K562 (cell line): ENCODE results near the gene CTRL. TPM values are rescaled to one million over a fixed set of nuclear protein-coding genes. Genes with fewer than 3 reads are reported as not detected.

Experiments
- CHD2 ChIP-seq: IDR thresholded peaks from 2 replicates; pipeline ENCODE4 v1.6.1; 2011; ENCODE audit warnings: low read depth, low read length
- HMG20A ChIP-seq: fragments of 450-650 bp; formaldehyde crosslinking; conservative IDR thresholded peaks from 2 replicates; pipeline ENCODE4 v1.4.0; 2020; ENCODE audit warnings: mild to moderate bottlenecking, mixed read lengths
- NFIC ChIP-seq: fragments of 450-650 bp; IDR thresholded peaks from 2 replicates; pipeline ENCODE4 v1.6.1; 2017; ENCODE audit warnings: mild to moderate bottlenecking, inconsistent platforms
- POLR2G ChIP-seq: fragments of 200-400 bp; formaldehyde crosslinking; IDR thresholded peaks from 2 replicates; pipeline ENCODE4 v1.6.1; 2017; ENCODE audit warnings: low read depth, mild to moderate bottlenecking, antibody characterized with exemption, low read length, moderate library complexity
- TRIM24 ChIP-seq, 2 experiments: fragments of 450-650 bp; IDR thresholded peaks; 2 replicates each; pipeline ENCODE4 v1.6.1; 2016
- polyA plus RNA-seq, 8 experiments: library from polyadenylated mRNA; depleted of rRNA in 4 of 8; stranded (reverse) in 5 of 8; unstranded in 3 of 8; fragments of >200 nt; fragmentation: Nextera tagmentation in 2 of 8; fragmentation: Illumina TruSeq in 1 of 8; extraction: Ambion mirVana in 2 of 8; extraction: Trizol in 1 of 8; gene quantifications; 2 replicates each; pipeline versions ENCODE4 v1.2.1 to v1.2.3, GENCODE V29; 2011 to 2014; ENCODE audit warnings: inconsistent platforms in 1 of 8, missing spikeins in 1 of 8
- total RNA-seq, 7 experiments: library from RNA; depleted of rRNA in 6 of 7; stranded (reverse); fragments of >200 nt in 6 of 7; fragmentation: Illumina TruSeq in 2 of 7; extraction: Trizol in 2 of 7; gene quantifications; 2 replicates each; pipeline versions ENCODE4 v1.2.1 to v1.2.3, GENCODE V29; 2011 to 2021; ENCODE audit warnings: low replicate concordance in 1 of 7
- TF ChIP-seq, protein P1 (sequence below): sonication (generic); formaldehyde crosslinking; IDR thresholded peaks from 2 replicates; pipeline ENCODE4 v1.8.1; 2023; ENCODE audit warnings: missing genetic modification reagents, mild to moderate bottlenecking, borderline replicate concordance
- TF ChIP-seq, protein P2 (sequence below), 2 experiments: fragments of 450-650 bp; IDR thresholded peaks; 2 replicates each; pipeline ENCODE4 v1.6.1; 2016; ENCODE audit warnings: mild to moderate bottlenecking in 2 of 2, borderline replicate concordance in 1 of 2, low read depth in 1 of 2, moderate library complexity in 1 of 2
- TF ChIP-seq, protein P3 (sequence below): fragments of 200-800 bp; sonication (Bioruptor generic); IDR thresholded peaks from 2 replicates; pipeline ENCODE4 v1.6.1; 2017; ENCODE audit warnings: missing genetic modification characterization, missing compliant biosample characterization
- TF ChIP-seq, protein P4 (sequence below), 3 experiments: IDR thresholded peaks in 2 of 3; conservative IDR thresholded peaks in 1 of 3; 2 replicates each; pipeline ENCODE4 v1.5.1; 2011 to 2012; ENCODE audit warnings: low read length in 3 of 3, mild to moderate bottlenecking in 3 of 3, control low read depth in 2 of 3, improper control_type of control experiment in 1 of 3, inconsistent platforms in 1 of 3, low read depth in 1 of 3, mixed read lengths in 1 of 3, moderate library complexity in 1 of 3; ENCODE audit not compliant: insufficient read depth in 2 of 3

The CTRL gene
- total and polyA plus RNA-seq, 9 of the 15 experiments (the other 6 are each of a cell fraction or from before 2014, with no cell fraction given) = 1.4 to 5.6 (median 2.5) TPM

DNA sequence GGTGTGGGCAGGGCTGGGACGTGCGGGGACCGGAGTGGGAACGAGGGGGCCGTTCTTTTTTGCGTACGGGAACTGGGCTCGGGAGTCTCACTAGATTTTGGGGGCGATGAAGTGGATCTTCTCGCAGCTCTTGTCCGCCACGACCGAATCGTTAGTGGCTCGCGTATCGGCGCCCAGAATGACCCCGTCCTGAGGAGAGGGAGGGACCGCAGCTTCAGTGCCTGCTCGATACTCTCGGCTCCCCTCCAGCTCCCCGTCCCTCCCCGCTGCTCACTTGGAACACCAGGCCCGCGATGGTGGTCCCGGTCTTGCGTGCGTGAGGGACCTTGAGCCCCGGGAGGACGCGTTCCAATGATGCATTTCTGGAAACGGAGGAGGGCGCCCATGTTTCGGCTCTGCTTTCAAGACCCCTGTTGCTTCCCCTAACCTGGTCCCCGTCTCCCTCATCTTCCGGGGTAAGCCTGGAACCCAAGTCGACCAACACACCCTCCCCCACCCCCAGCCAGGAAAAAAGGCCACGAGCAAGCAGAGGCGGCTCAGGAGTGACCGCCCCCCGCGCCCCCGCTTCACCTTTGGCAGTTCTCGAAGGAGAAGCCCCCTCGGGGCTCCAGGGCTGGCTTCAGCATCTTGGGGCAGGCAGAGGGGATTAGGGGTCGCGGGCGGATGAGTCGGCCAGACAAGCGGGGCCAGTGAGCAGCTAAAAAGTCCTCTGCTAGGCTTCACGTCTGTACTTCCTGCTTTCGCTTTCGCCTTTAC lies 4.6 kb upstream of the CTRL start, which contains the start of gene PSMB10 (continued):
- TF ChIP-seq, protein P1, sequence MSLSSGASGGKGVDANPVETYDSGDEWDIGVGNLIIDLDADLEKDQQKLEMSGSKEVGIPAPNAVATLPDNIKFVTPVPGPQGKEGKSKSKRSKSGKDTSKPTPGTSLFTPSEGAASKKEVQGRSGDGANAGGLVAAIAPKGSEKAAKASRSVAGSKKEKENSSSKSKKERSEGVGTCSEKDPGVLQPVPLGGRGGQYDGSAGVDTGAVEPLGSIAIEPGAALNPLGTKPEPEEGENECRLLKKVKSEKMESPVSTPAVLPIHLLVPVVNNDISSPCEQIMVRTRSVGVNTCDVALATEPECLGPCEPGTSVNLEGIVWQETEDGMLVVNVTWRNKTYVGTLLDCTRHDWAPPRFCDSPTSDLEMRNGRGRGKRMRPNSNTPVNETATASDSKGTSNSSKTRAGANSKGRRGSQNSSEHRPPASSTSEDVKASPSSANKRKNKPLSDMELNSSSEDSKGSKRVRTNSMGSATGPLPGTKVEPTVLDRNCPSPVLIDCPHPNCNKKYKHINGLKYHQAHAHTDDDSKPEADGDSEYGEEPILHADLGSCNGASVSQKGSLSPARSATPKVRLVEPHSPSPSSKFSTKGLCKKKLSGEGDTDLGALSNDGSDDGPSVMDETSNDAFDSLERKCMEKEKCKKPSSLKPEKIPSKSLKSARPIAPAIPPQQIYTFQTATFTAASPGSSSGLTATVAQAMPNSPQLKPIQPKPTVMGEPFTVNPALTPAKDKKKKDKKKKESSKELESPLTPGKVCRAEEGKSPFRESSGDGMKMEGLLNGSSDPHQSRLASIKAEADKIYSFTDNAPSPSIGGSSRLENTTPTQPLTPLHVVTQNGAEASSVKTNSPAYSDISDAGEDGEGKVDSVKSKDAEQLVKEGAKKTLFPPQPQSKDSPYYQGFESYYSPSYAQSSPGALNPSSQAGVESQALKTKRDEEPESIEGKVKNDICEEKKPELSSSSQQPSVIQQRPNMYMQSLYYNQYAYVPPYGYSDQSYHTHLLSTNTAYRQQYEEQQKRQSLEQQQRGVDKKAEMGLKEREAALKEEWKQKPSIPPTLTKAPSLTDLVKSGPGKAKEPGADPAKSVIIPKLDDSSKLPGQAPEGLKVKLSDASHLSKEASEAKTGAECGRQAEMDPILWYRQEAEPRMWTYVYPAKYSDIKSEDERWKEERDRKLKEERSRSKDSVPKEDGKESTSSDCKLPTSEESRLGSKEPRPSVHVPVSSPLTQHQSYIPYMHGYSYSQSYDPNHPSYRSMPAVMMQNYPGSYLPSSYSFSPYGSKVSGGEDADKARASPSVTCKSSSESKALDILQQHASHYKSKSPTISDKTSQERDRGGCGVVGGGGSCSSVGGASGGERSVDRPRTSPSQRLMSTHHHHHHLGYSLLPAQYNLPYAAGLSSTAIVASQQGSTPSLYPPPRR (CRISPR knock-in tag) = no peak
- TF ChIP-seq, protein P2, sequence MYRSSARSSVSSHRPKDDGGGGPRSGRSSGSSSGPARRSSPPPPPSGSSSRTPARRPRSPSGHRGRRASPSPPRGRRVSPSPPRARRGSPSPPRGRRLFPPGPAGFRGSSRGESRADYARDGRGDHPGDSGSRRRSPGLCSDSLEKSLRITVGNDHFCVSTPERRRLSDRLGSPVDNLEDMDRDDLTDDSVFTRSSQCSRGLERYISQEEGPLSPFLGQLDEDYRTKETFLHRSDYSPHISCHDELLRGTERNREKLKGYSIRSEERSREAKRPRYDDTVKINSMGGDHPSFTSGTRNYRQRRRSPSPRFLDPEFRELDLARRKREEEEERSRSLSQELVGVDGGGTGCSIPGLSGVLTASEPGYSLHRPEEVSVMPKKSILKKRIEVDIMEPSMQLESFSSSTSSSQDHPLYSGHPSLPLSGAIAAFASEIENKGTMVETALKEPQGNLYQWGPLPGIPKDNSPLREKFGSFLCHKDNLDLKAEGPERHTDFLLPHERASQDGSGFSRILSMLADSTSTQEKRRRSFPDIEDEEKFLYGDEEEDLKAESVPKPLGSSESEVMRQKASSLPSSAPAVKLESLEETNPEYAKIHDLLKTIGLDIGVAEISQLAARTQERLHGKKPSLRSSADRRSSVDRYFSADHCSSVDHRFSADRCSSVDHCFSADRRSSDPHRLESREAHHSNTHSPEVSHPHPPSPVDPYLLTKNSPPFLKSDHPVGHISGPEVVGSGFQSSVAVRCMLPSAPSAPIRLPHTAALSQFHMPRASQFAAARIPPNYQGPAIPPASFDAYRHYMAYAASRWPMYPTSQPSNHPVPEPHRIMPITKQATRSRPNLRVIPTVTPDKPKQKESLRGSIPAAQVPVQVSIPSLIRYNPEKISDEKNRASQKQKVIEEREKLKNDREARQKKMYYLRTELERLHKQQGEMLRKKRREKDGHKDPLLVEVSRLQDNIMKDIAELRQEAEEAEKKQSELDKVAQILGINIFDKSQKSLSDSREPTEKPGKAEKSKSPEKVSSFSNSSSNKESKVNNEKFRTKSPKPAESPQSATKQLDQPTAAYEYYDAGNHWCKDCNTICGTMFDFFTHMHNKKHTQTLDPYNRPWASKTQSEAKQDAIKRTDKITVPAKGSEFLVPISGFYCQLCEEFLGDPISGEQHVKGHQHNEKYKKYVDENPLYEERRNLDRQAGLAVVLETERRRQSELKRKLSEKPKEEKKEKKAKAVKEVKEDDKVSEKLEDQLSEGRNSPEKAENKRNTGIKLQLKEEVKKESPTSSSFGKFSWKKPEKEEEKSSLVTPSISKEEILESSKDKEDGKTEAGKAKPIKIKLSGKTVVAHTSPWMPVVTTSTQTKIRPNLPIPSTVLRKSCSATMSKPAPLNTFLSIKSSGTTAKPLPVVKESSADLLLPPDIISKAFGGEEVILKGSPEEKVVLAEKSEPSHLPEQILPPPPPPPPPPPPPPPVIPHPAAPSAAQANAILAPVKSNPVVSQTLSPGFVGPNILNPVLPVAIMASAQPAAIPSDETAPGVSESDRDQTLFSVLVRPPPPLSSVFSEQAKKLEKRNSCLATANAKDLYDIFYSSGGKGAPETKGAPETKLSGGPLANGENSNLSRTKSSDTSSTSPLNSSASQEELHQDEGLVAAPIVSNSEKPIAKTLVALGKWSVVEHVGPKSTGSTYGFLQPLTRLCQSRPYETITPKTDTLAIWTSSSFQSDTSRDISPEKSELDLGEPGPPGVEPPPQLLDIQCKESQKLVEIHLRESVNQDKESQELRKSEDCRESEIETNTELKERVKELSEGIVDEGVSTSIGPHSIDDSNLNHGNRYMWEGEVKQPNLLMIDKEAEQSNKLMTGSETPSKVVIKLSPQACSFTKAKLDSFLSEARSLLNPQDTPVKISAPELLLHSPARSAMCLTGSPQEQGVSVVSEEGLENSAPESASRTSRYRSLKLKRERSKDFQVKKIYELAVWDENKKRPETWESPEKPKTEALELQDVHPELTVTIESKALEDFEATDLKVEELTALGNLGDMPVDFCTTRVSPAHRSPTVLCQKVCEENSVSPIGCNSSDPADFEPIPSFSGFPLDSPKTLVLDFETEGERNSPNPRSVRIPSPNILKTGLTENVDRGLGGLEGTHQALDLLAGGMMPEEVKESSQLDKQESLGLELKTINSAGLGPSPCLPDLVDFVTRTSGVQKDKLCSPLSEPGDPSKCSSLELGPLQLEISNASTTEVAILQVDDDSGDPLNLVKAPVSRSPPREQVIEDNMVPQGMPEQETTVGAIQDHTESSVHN (IDR thresholded peaks at IDR 0.05; ENCODE audit: borderline replicate concordance in 1 of 2, low read depth in 1 of 2) = peak in 1 of 2 experiments; percentile 40; a peak in 1 of 4 replicates
- TF ChIP-seq NFIC = no peak
- no peak for TF ChIP-seq CHD2
- TF ChIP-seq, protein P3, sequence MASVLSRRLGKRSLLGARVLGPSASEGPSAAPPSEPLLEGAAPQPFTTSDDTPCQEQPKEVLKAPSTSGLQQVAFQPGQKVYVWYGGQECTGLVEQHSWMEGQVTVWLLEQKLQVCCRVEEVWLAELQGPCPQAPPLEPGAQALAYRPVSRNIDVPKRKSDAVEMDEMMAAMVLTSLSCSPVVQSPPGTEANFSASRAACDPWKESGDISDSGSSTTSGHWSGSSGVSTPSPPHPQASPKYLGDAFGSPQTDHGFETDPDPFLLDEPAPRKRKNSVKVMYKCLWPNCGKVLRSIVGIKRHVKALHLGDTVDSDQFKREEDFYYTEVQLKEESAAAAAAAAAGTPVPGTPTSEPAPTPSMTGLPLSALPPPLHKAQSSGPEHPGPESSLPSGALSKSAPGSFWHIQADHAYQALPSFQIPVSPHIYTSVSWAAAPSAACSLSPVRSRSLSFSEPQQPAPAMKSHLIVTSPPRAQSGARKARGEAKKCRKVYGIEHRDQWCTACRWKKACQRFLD (CRISPR knock-in tag) = no peak
- TF ChIP-seq POLR2G = peak; percentile 79
- no peak for TF ChIP-seq TRIM24 (IDR thresholded peaks at IDR 0.05)
- no peak for TF ChIP-seq HMG20A (CRISPR knock-in tag)
- TF ChIP-seq, protein P4, sequence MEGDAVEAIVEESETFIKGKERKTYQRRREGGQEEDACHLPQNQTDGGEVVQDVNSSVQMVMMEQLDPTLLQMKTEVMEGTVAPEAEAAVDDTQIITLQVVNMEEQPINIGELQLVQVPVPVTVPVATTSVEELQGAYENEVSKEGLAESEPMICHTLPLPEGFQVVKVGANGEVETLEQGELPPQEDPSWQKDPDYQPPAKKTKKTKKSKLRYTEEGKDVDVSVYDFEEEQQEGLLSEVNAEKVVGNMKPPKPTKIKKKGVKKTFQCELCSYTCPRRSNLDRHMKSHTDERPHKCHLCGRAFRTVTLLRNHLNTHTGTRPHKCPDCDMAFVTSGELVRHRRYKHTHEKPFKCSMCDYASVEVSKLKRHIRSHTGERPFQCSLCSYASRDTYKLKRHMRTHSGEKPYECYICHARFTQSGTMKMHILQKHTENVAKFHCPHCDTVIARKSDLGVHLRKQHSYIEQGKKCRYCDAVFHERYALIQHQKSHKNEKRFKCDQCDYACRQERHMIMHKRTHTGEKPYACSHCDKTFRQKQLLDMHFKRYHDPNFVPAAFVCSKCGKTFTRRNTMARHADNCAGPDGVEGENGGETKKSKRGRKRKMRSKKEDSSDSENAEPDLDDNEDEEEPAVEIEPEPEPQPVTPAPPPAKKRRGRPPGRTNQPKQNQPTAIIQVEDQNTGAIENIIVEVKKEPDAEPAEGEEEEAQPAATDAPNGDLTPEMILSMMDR (IDR thresholded peaks at IDR 0.05 in 2 of 3, conservative IDR thresholded peaks at IDR 0.05 in 1 of 3; ENCODE audit: insufficient read depth in 2 of 3, low read depth in 1 of 3, low read length in 3 of 3) = 0 out of 6 replicates have a peak, but pooled peaks of 1 of the 3 experiments have one; percentile 12
